ENCODE data around the gene RAB21.

DNA sequence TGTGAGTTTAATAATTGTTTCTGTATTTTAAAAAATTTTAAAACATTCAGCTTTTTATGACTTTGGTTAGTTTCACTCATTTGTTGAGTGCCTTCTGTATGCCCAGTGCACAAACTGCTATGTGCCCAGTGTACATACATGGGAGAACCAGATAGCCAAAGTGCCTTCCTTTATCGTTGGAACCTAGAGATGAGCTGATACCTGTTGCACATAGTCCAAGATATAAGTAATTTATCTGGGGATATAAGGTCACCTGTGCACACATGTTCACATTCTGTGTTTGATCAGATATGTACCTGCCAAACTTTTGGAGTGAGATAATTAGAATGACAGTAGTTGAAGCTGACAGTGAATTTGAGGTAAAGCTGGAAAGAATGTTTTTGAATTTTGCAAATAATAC, 37.9 kb downstream of the RAB21 start:
- TF ChIP-seq POLR2AphosphoS5 (IDR thresholded peaks at IDR 0.05) (no peak), POLR2A (IDR thresholded peaks at IDR 0.05) (no peak)
- TF ChIP-seq, protein P1, sequence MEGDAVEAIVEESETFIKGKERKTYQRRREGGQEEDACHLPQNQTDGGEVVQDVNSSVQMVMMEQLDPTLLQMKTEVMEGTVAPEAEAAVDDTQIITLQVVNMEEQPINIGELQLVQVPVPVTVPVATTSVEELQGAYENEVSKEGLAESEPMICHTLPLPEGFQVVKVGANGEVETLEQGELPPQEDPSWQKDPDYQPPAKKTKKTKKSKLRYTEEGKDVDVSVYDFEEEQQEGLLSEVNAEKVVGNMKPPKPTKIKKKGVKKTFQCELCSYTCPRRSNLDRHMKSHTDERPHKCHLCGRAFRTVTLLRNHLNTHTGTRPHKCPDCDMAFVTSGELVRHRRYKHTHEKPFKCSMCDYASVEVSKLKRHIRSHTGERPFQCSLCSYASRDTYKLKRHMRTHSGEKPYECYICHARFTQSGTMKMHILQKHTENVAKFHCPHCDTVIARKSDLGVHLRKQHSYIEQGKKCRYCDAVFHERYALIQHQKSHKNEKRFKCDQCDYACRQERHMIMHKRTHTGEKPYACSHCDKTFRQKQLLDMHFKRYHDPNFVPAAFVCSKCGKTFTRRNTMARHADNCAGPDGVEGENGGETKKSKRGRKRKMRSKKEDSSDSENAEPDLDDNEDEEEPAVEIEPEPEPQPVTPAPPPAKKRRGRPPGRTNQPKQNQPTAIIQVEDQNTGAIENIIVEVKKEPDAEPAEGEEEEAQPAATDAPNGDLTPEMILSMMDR (IDR thresholded peaks at IDR 0.05), result no peak
